HepG2 (cell line): ENCODE data around the gene SECTM1. TPM values are rescaled to one million over a fixed set of nuclear protein-coding genes. Genes with fewer than 3 reads are reported as not detected.

ENCODE experiments used
- DNMT1 ChIP-seq: sonication (generic); formaldehyde crosslinking; IDR thresholded peaks from 2 replicates; pipeline ENCODE4 v1.5.1; 2020; ENCODE audit warnings: mild to moderate bottlenecking, missing genetic modification reagents
- HCFC1 ChIP-seq: fragments of 150-350 bp; IDR thresholded peaks from 2 replicates; pipeline ENCODE4 v1.6.1; 2014; ENCODE audit warnings: low read depth, low read length
- HMGA1 ChIP-seq: sonication (generic); formaldehyde crosslinking; conservative IDR thresholded peaks from 2 replicates; pipeline ENCODE4 v1.4.0; 2020; ENCODE audit warnings: missing genetic modification reagents
- HNRNPL ChIP-seq: fragments of 200-400 bp; formaldehyde crosslinking; IDR thresholded peaks from 2 replicates; pipeline ENCODE4 v1.6.1; 2017; ENCODE audit warnings: mild to moderate bottlenecking, low read depth, low read length
- MEF2D ChIP-seq: sonication (generic); formaldehyde crosslinking; IDR thresholded peaks from 2 replicates; pipeline ENCODE4 v1.5.1; 2020; ENCODE audit warnings: mild to moderate bottlenecking, missing genetic modification reagents
- MTA1 ChIP-seq: sonication (generic); formaldehyde crosslinking; IDR thresholded peaks from 2 replicates; pipeline ENCODE4 v1.4.0; 2020; ENCODE audit warnings: missing genetic modification reagents, mild to moderate bottlenecking, borderline replicate concordance
- NFKB2 ChIP-seq: sonication (generic); formaldehyde crosslinking; IDR thresholded peaks from 2 replicates; pipeline ENCODE4 v1.4.0; 2020; ENCODE audit warnings: missing genetic modification reagents, borderline replicate concordance
- PHF8 ChIP-seq: sonication (generic); formaldehyde crosslinking; IDR thresholded peaks from 2 replicates; pipeline ENCODE4 v1.5.0; 2020; ENCODE audit warnings: missing genetic modification reagents
- PLRG1 ChIP-seq: fragments of 450-650 bp; conservative IDR thresholded peaks from 2 replicates; pipeline ENCODE4 v1.6.1; 2016
- SAFB2 ChIP-seq: sonication (generic); formaldehyde crosslinking; IDR thresholded peaks from 2 replicates; pipeline ENCODE4 v1.5.1; 2020; ENCODE audit warnings: missing genetic modification reagents, low read depth, mild to moderate bottlenecking, borderline replicate concordance
- STAG1 ChIP-seq: sonication (generic); formaldehyde crosslinking; IDR thresholded peaks from 2 replicates; pipeline ENCODE4 v1.4.0; 2020; ENCODE audit warnings: missing genetic modification reagents
- ZBTB1 ChIP-seq: sonication (generic); formaldehyde crosslinking; IDR thresholded peaks from 2 replicates; pipeline ENCODE4 v1.4.0; 2020; ENCODE audit warnings: missing genetic modification reagents, borderline replicate concordance
- ZBTB21 ChIP-seq: sonication (generic); formaldehyde crosslinking; IDR thresholded peaks from 2 replicates; pipeline ENCODE4 v1.4.0; 2020; ENCODE audit warnings: missing genetic modification reagents
- ZFY ChIP-seq: sonication (generic); formaldehyde crosslinking; IDR thresholded peaks from 2 replicates; pipeline ENCODE4 v1.4.0; 2020; ENCODE audit warnings: missing genetic modification reagents
- ZNF468 ChIP-seq: sonication (generic); formaldehyde crosslinking; IDR thresholded peaks from 2 replicates; pipeline ENCODE4 v1.8.0; 2022; ENCODE audit warnings: mild to moderate bottlenecking, moderate library complexity, missing genetic modification reagents
- ZNF644 ChIP-seq: IDR thresholded peaks from 2 replicates; pipeline ENCODE4 v1.6.1; 2016; ENCODE audit warnings: low read depth
- ZNF7 ChIP-seq: IDR thresholded peaks from 2 replicates; pipeline ENCODE4 v1.6.1; 2016; ENCODE audit warnings: missing biosample characterization, missing genetic modification reagents
- ZNF878 ChIP-seq: sonication (generic); formaldehyde crosslinking; IDR thresholded peaks from 2 replicates; pipeline ENCODE4 v1.8.1; 2023; ENCODE audit warnings: mild to moderate bottlenecking, missing genetic modification reagents, moderate library complexity
- polyA plus RNA-seq, 8 experiments: library from polyadenylated mRNA; depleted of rRNA in 3 of 8; stranded (reverse) in 7 of 8; unstranded in 1 of 8; fragments of >200 nt; fragmentation: Illumina TruSeq in 4 of 8; extraction: Trizol in 4 of 8; gene quantifications; 2 replicates each; pipeline versions ENCODE4 v1.2.1 to v1.2.3, GENCODE V29; 2011 to 2016; ENCODE audit warnings: low read depth in 4 of 8, missing spikeins in 1 of 8, mixed read lengths in 1 of 8; ENCODE audit not compliant: insufficient read depth in 1 of 8
- total RNA-seq, 5 experiments: library from RNA; depleted of rRNA; stranded (reverse); fragments of >200 nt; fragmentation: Illumina TruSeq; extraction: Trizol; gene quantifications; 2 replicates each; pipeline ENCODE4 v1.2.3, GENCODE V29; 2016; ENCODE audit warnings: low read depth in 1 of 5
- TF ChIP-seq, protein P1 (sequence below): sonication (generic); formaldehyde crosslinking; IDR thresholded peaks from 2 replicates; pipeline ENCODE4 v1.5.0; 2020; ENCODE audit warnings: mild to moderate bottlenecking, missing genetic modification reagents
- TF ChIP-seq, protein P2 (sequence below): sonication (generic); formaldehyde crosslinking; IDR thresholded peaks from 2 replicates; pipeline ENCODE4 v1.5.0; 2020; ENCODE audit warnings: missing genetic modification reagents
- TF ChIP-seq, protein P3 (sequence below): sonication (generic); formaldehyde crosslinking; IDR thresholded peaks from 2 replicates; pipeline ENCODE4 v1.5.0; 2020; ENCODE audit warnings: mild to moderate bottlenecking, missing genetic modification reagents
- TF ChIP-seq, protein P4 (sequence below): sonication (generic); formaldehyde crosslinking; IDR thresholded peaks from 2 replicates; pipeline ENCODE4 v1.8.0; 2022; ENCODE audit warnings: mild to moderate bottlenecking, missing genetic modification reagents
- TF ChIP-seq, protein P5 (sequence below): IDR thresholded peaks from 2 replicates; pipeline ENCODE4 v1.6.1; 2012; ENCODE audit warnings: inconsistent platforms

Gene SECTM1
- total and polyA plus RNA-seq, 2 of the 13 experiments (the other 11 are each of a cell fraction or from before 2014, with no cell fraction given) = 3.5 to 5.3 TPM

DNA sequence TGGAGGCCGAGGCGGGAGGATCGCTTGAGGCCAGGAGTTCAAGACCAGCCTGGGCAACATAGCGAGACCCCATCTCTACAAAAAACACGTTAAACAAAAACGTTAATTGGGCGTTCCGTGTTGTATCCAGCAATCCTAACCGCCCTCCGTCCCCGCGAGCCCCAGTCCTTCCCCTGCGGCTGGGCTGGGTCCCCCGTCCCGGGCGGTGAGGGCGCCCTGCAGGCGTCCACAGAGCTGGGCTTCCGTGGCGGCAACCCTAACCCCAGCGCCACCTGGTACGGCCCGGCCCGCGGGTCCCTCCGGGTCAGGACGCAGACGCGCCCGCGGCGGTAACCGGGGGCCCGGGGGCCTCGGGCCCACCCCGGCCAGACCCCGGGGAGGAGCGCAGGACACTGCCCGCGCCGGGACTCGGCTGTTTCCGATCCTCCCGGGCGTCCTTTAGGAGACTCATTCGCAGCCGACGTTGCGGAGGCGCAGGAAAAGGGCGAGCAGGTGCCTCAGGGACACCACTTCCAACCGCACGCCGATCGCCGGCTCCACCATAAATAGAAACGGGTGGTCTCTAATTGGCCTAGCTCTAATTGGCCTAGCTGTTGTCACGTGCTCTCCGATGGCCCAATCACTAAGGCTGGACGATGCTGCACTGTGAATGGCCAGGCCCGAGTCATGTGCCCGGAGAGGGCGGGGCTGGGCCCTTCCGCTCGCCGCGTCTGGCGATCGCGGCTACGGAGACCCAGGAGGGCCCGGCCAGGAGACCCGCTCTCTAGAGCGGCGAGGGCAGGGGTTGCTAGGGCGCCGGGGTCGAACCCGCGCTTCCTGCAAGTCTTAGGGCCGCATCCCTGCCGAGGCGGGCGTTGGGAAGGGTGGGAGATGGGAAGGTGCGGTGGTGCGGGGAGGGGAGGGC lies 41.1 kb downstream of the SECTM1 start (continued):
- TF ChIP-seq, protein P1, sequence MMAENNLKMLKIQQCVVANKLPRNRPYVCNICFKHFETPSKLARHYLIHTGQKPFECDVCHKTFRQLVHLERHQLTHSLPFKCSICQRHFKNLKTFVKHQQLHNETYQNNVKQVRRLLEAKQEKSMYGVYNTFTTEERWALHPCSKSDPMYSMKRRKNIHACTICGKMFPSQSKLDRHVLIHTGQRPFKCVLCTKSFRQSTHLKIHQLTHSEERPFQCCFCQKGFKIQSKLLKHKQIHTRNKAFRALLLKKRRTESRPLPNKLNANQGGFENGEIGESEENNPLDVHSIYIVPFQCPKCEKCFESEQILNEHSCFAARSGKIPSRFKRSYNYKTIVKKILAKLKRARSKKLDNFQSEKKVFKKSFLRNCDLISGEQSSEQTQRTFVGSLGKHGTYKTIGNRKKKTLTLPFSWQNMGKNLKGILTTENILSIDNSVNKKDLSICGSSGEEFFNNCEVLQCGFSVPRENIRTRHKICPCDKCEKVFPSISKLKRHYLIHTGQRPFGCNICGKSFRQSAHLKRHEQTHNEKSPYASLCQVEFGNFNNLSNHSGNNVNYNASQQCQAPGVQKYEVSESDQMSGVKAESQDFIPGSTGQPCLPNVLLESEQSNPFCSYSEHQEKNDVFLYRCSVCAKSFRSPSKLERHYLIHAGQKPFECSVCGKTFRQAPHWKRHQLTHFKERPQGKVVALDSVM (CRISPR knock-in tag) = peak; percentile 96
- TF ChIP-seq DNMT1 (CRISPR knock-in tag) (peak; percentile 58; the same call in 1 of the 2 replicates), ZFY (CRISPR knock-in tag) (peak; percentile 92), ZNF468 (no peak), STAG1 (CRISPR knock-in tag) (peak; percentile 13; the same call in 1 of the 2 replicates), NFKB2 (CRISPR knock-in tag) (no peak), MEF2D (CRISPR knock-in tag) (peak; percentile 91), HMGA1 (no peak), SAFB2 (CRISPR knock-in tag) (peak; percentile 32; the same call in 1 of the 2 replicates), ZBTB21 (CRISPR knock-in tag) (no peak), HNRNPL (0 out of 2 replicates have a peak, but pooled peaks have one; percentile 51), PHF8 (peak; percentile 87), ZNF878 (CRISPR knock-in tag) (no peak), ZBTB1 (CRISPR knock-in tag) (no peak), PLRG1 (no peak), ZNF7 (CRISPR knock-in tag) (peak; percentile 8; the same call in 1 of the 2 replicates), MTA1 (peak; percentile 18; the same call in 1 of the 2 replicates), ZNF644 (CRISPR knock-in tag) (no peak), HCFC1 (peak; percentile 38)
- TF ChIP-seq, protein P2, sequence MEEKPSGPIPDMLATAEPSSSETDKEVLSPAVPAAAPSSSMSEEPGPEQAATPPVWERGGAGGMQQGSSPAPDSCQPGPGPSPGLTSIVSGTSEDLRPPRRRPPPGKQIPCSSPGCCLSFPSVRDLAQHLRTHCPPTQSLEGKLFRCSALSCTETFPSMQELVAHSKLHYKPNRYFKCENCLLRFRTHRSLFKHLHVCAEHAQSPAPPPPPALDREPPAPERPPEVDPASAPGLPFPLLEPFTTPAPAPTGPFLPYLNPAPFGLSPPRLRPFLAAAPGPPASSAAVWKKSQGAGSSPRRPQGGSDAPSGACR (CRISPR knock-in tag) = peak; percentile 95; the same call in 1 of the 2 replicates
- TF ChIP-seq, protein P3, sequence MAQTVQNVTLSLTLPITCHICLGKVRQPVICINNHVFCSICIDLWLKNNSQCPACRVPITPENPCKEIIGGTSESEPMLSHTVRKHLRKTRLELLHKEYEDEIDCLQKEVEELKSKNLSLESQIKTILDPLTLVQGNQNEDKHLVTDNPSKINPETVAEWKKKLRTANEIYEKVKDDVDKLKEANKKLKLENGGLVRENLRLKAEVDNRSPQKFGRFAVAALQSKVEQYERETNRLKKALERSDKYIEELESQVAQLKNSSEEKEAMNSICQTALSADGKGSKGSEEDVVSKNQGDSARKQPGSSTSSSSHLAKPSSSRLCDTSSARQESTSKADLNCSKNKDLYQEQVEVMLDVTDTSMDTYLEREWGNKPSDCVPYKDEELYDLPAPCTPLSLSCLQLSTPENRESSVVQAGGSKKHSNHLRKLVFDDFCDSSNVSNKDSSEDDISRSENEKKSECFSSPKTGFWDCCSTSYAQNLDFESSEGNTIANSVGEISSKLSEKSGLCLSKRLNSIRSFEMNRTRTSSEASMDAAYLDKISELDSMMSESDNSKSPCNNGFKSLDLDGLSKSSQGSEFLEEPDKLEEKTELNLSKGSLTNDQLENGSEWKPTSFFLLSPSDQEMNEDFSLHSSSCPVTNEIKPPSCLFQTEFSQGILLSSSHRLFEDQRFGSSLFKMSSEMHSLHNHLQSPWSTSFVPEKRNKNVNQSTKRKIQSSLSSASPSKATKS (CRISPR knock-in tag) = 0 out of 2 replicates have a peak, but pooled peaks have one; percentile 73
- TF ChIP-seq, protein P4, sequence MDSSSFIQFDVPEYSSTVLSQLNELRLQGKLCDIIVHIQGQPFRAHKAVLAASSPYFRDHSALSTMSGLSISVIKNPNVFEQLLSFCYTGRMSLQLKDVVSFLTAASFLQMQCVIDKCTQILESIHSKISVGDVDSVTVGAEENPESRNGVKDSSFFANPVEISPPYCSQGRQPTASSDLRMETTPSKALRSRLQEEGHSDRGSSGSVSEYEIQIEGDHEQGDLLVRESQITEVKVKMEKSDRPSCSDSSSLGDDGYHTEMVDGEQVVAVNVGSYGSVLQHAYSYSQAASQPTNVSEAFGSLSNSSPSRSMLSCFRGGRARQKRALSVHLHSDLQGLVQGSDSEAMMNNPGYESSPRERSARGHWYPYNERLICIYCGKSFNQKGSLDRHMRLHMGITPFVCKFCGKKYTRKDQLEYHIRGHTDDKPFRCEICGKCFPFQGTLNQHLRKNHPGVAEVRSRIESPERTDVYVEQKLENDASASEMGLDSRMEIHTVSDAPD = peak; percentile 89
- TF ChIP-seq, protein P5, sequence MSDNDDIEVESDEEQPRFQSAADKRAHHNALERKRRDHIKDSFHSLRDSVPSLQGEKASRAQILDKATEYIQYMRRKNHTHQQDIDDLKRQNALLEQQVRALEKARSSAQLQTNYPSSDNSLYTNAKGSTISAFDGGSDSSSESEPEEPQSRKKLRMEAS = peak; percentile 95
